OCI-M2 (cell line): ENCODE measurements around the gene RAB5B.
"Not testable (repeated sequence)": the region's sequence is repeated elsewhere in the genome, so short reads cannot be mapped to it uniquely, and the experiment has no call there.

ENCODE experiments used
- DNase-seq: peaks from one replicate; lab custom pipeline; 2025; ENCODE audit not compliant: unreplicated experiment; lab: John Stamatoyannopoulos, UW

Gene RAB5B

GRCh38 chr12:55940065-55940732 is 33.7 kb upstream of the RAB5B start:
- peak; percentile 38 for DNase-seq

- no peak for DNase-seq
Measured at GRCh38 chr12:55942055-55942454, 31.8 kb upstream of the RAB5B start.

GRCh38 chr12:55942577-55943136 is 31.2 kb upstream of the RAB5B start:
- no peak for DNase-seq

- DNase-seq = no peak
Measured at GRCh38 chr12:55946553-55946952, 27.3 kb upstream of the RAB5B start.

GRCh38 chr12:55955344-55955743 is 18.5 kb upstream of the RAB5B start:
- no peak for DNase-seq

- DNase-seq = no peak
Measured at GRCh38 chr12:55955800-55956508, 17.9 kb upstream of the RAB5B start.

GRCh38 chr12:55957106-55957859 is 16.6 kb upstream of the RAB5B start:
- DNase-seq = no peak

GRCh38 chr12:55963760-55964159 is 10.1 kb upstream of the RAB5B start:
- no peak for DNase-seq

- DNase-seq = no peak
Measured at GRCh38 chr12:55965240-55965639, 8.6 kb upstream of the RAB5B start.

GRCh38 chr12:55965941-55966407 is 7.9 kb upstream of the RAB5B start, which contains the start of gene PMEL:
TSS of gene PMEL (minus strand) at chr12:55966042. CDS start at chr12:55966011, 31 bp downstream.
- no peak for DNase-seq

GRCh38 chr12:55966408-55967281 is 7.2 kb upstream of the RAB5B start, which contains the start of gene CDK2:
TSS of gene CDK2 (plus strand) at chr12:55966830. CDS start at chr12:55967009, 179 bp downstream.
- peak; percentile 47 for DNase-seq

- no peak for DNase-seq
Measured at GRCh38 chr12:55969356-55969755, 4.5 kb upstream of the RAB5B start.

GRCh38 chr12:55970775-55971174 is 3.1 kb upstream of the RAB5B start:
- no peak for DNase-seq

- DNase-seq = no peak
Measured at GRCh38 chr12:55972042-55972441, 1.8 kb upstream of the RAB5B start.

GRCh38 chr12:55972456-55972855 is 1.4 kb upstream of the RAB5B start:
- no peak for DNase-seq

GRCh38 chr12:55972911-55973598 is 823 bp upstream of the RAB5B start:
- DNase-seq = no peak

- no peak for DNase-seq
Measured at GRCh38 chr12:55974308-55974730, 441 bp downstream of the RAB5B start.

- no peak for DNase-seq
Measured at GRCh38 chr12:55978393-55978792, 4.5 kb downstream of the RAB5B start.

GRCh38 chr12:55979069-55979468 is 5.2 kb downstream of the RAB5B start:
- DNase-seq = no peak

- not testable (repeated sequence) for DNase-seq
Measured at GRCh38 chr12:55981882-55982281, 8.0 kb downstream of the RAB5B start.
